Esophagus squamous epithelium (tissue), 5 donors: ENCODE measurements around the gene LANCL1. TPM values are rescaled to one million over a fixed set of nuclear protein-coding genes. Genes with fewer than 3 reads are reported as not detected.

Experiments used
- DNase-seq: peaks from one replicate; lab custom pipeline; 2025; lab: John Stamatoyannopoulos, UW
- H3K27ac ChIP-seq, 4 donors: fragments of 200-600 bp; sonication (generic); one replicate each; pipeline ENCODE4 v1.5.1; 2016 to 2019; ENCODE audit warnings: mild to moderate bottlenecking in 1 of 4
- H3K27me3 ChIP-seq, 4 donors: fragments of 200-600 bp; sonication (generic); 1 replicate in 3 of 4; 2 replicates in 1 of 4; pipeline versions ENCODE4 v1.5.1 to v1.6.0; 2017 to 2021; ENCODE audit warnings: antibody characterized with exemption in 1 of 4
- H3K36me3 ChIP-seq, 3 donors: fragments of 200-600 bp; sonication (generic); one replicate each; pipeline ENCODE4 v1.5.1; 2016 to 2019
- H3K4me1 ChIP-seq, 3 donors: fragments of 200-600 bp; sonication (generic); one replicate each; pipeline ENCODE4 v1.5.1; 2017 to 2019
- H3K4me3 ChIP-seq, 4 donors: fragments of 200-600 bp; sonication (generic); 1 replicate in 3 of 4; 2 replicates in 1 of 4; pipeline ENCODE4 v1.5.1; 2016 to 2019; ENCODE audit warnings: mild to moderate bottlenecking in 2 of 4, moderate library complexity in 1 of 4
- H3K9me3 ChIP-seq, 3 donors: fragments of 200-600 bp; sonication (generic); one replicate each; pipeline ENCODE4 v1.5.1; 2016 to 2019
- POLR2A ChIP-seq, 4 donors: fragments of 450-650 bp; IDR thresholded peaks; one replicate each; pipeline ENCODE4 v1.6.1; 2017; ENCODE audit warnings: antibody characterized with exemption in 4 of 4, mild to moderate bottlenecking in 4 of 4, moderate library complexity in 3 of 4
- WGBS, 2 donors: methylation state at CpG; one replicate each; pipeline ENCODE4 v1.1.5; 2018; 5-methylcytosine and 5-hydroxymethylcytosine counted together
- intact Hi-C: fragments of 100-400 bp; cut with DNase I; formaldehyde crosslinking; loops from one replicate; pipeline ENCODE4 v1.15.0; 2022
- total RNA-seq, 4 donors: library from RNA; depleted of rRNA; stranded (reverse); fragments of >200 nt; gene quantifications; one replicate each; pipeline ENCODE4 v1.1.0, GENCODE V29; 2016
- TF ChIP-seq, protein P1 (sequence below), 6 experiments: fragments of 450-650 bp in 4 of 6; fragments of 200-600 bp in 2 of 6; sonication (generic) in 2 of 6; IDR thresholded peaks; one replicate each; pipeline ENCODE4 v1.5.1; 2016 to 2019; ENCODE audit warnings: antibody characterized with exemption in 6 of 6, mild to moderate bottlenecking in 4 of 6, moderate library complexity in 4 of 6
- donor health status: DM: yes; HTN: yes; CAD: no.

Gene LANCL1
- total RNA-seq = 10 to 100 TPM; 15.4 to 28.9 (median 24.5) TPM

GRCh38 chr2:210476194-210477128 is at the start of gene LANCL1:
Gene LANCL1, minus strand, starts transcription at chr2:210476759. Its CDS starts 363 bp downstream, at chr2:210476396.
- peak; percentile 53 for DNase-seq
- peaks cover 5 to 37% (median 13%) of the 10 kb centered on the region in 3 donors for H3K4me1 ChIP-seq
- H3K36me3 ChIP-seq = peaks cover 0 to 16% (median 0%) of the 10 kb centered on the region in 3 donors
- TF ChIP-seq POLR2A (IDR thresholded peaks at IDR 0.05) = peak in 3 of 4 donors; percentile 26 to 63 (median 45)
- TF ChIP-seq, protein P1, sequence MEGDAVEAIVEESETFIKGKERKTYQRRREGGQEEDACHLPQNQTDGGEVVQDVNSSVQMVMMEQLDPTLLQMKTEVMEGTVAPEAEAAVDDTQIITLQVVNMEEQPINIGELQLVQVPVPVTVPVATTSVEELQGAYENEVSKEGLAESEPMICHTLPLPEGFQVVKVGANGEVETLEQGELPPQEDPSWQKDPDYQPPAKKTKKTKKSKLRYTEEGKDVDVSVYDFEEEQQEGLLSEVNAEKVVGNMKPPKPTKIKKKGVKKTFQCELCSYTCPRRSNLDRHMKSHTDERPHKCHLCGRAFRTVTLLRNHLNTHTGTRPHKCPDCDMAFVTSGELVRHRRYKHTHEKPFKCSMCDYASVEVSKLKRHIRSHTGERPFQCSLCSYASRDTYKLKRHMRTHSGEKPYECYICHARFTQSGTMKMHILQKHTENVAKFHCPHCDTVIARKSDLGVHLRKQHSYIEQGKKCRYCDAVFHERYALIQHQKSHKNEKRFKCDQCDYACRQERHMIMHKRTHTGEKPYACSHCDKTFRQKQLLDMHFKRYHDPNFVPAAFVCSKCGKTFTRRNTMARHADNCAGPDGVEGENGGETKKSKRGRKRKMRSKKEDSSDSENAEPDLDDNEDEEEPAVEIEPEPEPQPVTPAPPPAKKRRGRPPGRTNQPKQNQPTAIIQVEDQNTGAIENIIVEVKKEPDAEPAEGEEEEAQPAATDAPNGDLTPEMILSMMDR (IDR thresholded peaks at IDR 0.05) = no peak
- intact Hi-C loops = no loop called here
- H3K27me3 ChIP-seq = no peaks in the 10 kb centered on the region
- no peaks in the 10 kb centered on the region for H3K9me3 ChIP-seq
- 1% methylated on average over 30 to 43 of the region's 49 CpGs for WGBS, 2 donors
- H3K27ac ChIP-seq = peak within 1 kb of the TSS; percentile 76 to 88 (median 87)
- peak within 1 kb of the TSS; percentile 77 to 92 (median 85) for H3K4me3 ChIP-seq

- intact Hi-C loops = no loop called here
- no peak for TF ChIP-seq POLR2A (IDR thresholded peaks at IDR 0.05)
- TF ChIP-seq, protein P1 (IDR thresholded peaks at IDR 0.05) = no peak
- H3K36me3 ChIP-seq = no peaks in the 10 kb centered on the region
- no peaks in the 10 kb centered on the region for H3K9me3 ChIP-seq
- H3K27me3 ChIP-seq = no peaks in the 10 kb centered on the region
- H3K4me1 ChIP-seq = no peaks in the 10 kb centered on the region
- no peak for DNase-seq
- H3K27ac ChIP-seq = no peak overlapping the region
- H3K4me3 ChIP-seq = no peak overlapping the region
Measured at GRCh38 chr2:210524533-210524932, 48.0 kb upstream of the LANCL1 start.

GRCh38 chr2:210523650-210524289 is 47.2 kb upstream of the LANCL1 start:
- Histone ChIP-seq H3K27ac (no peak overlapping the region), H3K27me3 (no peaks in the 10 kb centered on the region), H3K4me1 (no peaks in the 10 kb centered on the region), H3K36me3 (no peaks in the 10 kb centered on the region), H3K9me3 (no peaks in the 10 kb centered on the region), H3K4me3 (no peak overlapping the region)
- TF ChIP-seq, protein P1 (IDR thresholded peaks at IDR 0.05) = no peak
- TF ChIP-seq POLR2A (IDR thresholded peaks at IDR 0.05) = no peak
- WGBS, 2 donors = 80 to 85% methylated on average over 4 of the region's 4 CpGs
- no peak for DNase-seq
- intact Hi-C loops = no loop called here

- no peak overlapping the region for H3K4me3 ChIP-seq
- H3K27ac ChIP-seq = no peak overlapping the region
- intact Hi-C loops = no loop called here
- TF ChIP-seq POLR2A (IDR thresholded peaks at IDR 0.05) = no peak
- H3K36me3 ChIP-seq = no peaks in the 10 kb centered on the region
- DNase-seq = no peak
- H3K27me3 ChIP-seq = no peaks in the 10 kb centered on the region
- H3K4me1 ChIP-seq = no peaks in the 10 kb centered on the region
- H3K9me3 ChIP-seq = no peaks in the 10 kb centered on the region
Measured at GRCh38 chr2:210522399-210522798, 45.8 kb upstream of the LANCL1 start.

- H3K4me3 ChIP-seq = no peak overlapping the region
- intact Hi-C loops = no loop called here
- H3K27me3 ChIP-seq = no peaks in the 10 kb centered on the region
- H3K36me3 ChIP-seq = no peaks in the 10 kb centered on the region
- no peaks in the 10 kb centered on the region for H3K4me1 ChIP-seq
- TF ChIP-seq, protein P1 (IDR thresholded peaks at IDR 0.05) = no peak
- no peak for TF ChIP-seq POLR2A (IDR thresholded peaks at IDR 0.05)
- WGBS, 2 donors = 69 to 78% methylated on average over 5 of the region's 5 CpGs
- DNase-seq = no peak
- no peaks in the 10 kb centered on the region for H3K9me3 ChIP-seq
- no peak overlapping the region for H3K27ac ChIP-seq
Measured at GRCh38 chr2:210519594-210519993, 43.0 kb upstream of the LANCL1 start.
